GM12891 (cell line): ENCODE results near the gene TMIE.

Source experiments
- POLR2A ChIP-seq: IDR thresholded peaks from 2 replicates; pipeline ENCODE4 v1.6.1; 2011; ENCODE audit warnings: low read depth, low read length, control low read depth
- POLR2AphosphoS5 ChIP-seq: IDR thresholded peaks from 2 replicates; pipeline ENCODE4 v1.6.1; 2011; ENCODE audit warnings: low read depth, low read length, control low read depth
- SPI1 ChIP-seq: IDR thresholded peaks from 2 replicates; pipeline ENCODE4 v1.6.1; 2011; ENCODE audit warnings: low read depth, low read length, control low read depth
- TAF1 ChIP-seq: IDR thresholded peaks from 2 replicates; pipeline ENCODE4 v1.6.1; 2011; ENCODE audit warnings: low read depth, low read length, control low read depth

GRCh38 chr3:46708401-46709156 is 7.4 kb downstream of the TMIE start:
- TF ChIP-seq POLR2AphosphoS5 (no peak), POLR2A (no peak), TAF1 (no peak), SPI1 (no peak)
